Stimulated activated CD4-positive, alpha-beta T cell treated with anti-CD3 and anti-CD28 coated beads, Interleukin-15, amount 100 ng/mL, for 48 hours (primary cell): ENCODE results near the gene RNU5B-1.

Experiments
- DNase-seq, 2 donors: peaks; one replicate each; pipeline ENCODE4 v3.0.0-alpha.2; 2020; ENCODE audit warnings: low read depth in 2 of 2

The RNU5B-1 gene

GRCh38 chr15:65328506-65329287 is 24.2 kb downstream of the RNU5B-1 start:
- DNase-seq, result no peak

GRCh38 chr15:65329288-65329983 is 25.0 kb downstream of the RNU5B-1 start:
- DNase-seq, result no peak

- no peak for DNase-seq
These were observed 25.7 kb downstream of the RNU5B-1 start for GRCh38 chr15:65329984-65330735.

- DNase-seq, result no peak
These were observed 26.6 kb downstream of the RNU5B-1 start for GRCh38 chr15:65330934-65331645.

GRCh38 chr15:65331811-65332210 is 27.3 kb downstream of the RNU5B-1 start:
- no peak for DNase-seq

GRCh38 chr15:65332391-65333147 is 28.1 kb downstream of the RNU5B-1 start:
- DNase-seq, result no peak

GRCh38 chr15:65333148-65333820 is 28.8 kb downstream of the RNU5B-1 start:
- DNase-seq, result no peak

GRCh38 chr15:65333856-65334255 is 29.4 kb downstream of the RNU5B-1 start:
- no peak for DNase-seq

GRCh38 chr15:65334586-65335231 is 30.2 kb downstream of the RNU5B-1 start:
- no peak for DNase-seq

GRCh38 chr15:65335278-65336055 is 31.0 kb downstream of the RNU5B-1 start:
- DNase-seq, result no peak

GRCh38 chr15:65336493-65337435 is 32.3 kb downstream of the RNU5B-1 start:
- DNase-seq, result no peak

- DNase-seq, result no peak
These were observed 33.1 kb downstream of the RNU5B-1 start for GRCh38 chr15:65337436-65338070.

- no peak for DNase-seq
These were observed 33.9 kb downstream of the RNU5B-1 start for GRCh38 chr15:65338366-65338765.

- no peak for DNase-seq
These were observed 34.3 kb downstream of the RNU5B-1 start for GRCh38 chr15:65338823-65339222.

- DNase-seq, result no peak
These were observed 34.9 kb downstream of the RNU5B-1 start for GRCh38 chr15:65339416-65339815.

GRCh38 chr15:65339920-65340319 is 35.4 kb downstream of the RNU5B-1 start:
- no peak for DNase-seq

- no peak for DNase-seq
These were observed 38.0 kb downstream of the RNU5B-1 start for GRCh38 chr15:65342493-65342892.
